K562 (cell line): ENCODE results near the gene FES. TPM values are rescaled to one million over a fixed set of nuclear protein-coding genes. Genes with fewer than 3 reads are reported as not detected.

Experiments
- ADNP ChIP-seq: fragments of 200-800 bp; sonication (Bioruptor generic); IDR thresholded peaks from 2 replicates; pipeline ENCODE4 v1.6.1; 2016; ENCODE audit warnings: missing genetic modification characterization, missing compliant biosample characterization
- FOXJ2 ChIP-seq: fragments of 200-800 bp; sonication (Bioruptor generic); IDR thresholded peaks from 2 replicates; pipeline ENCODE4 v1.6.1; 2016; ENCODE audit warnings: missing genetic modification characterization, missing compliant biosample characterization
- RERE ChIP-seq: sonication (generic); formaldehyde crosslinking; IDR thresholded peaks from 2 replicates; pipeline ENCODE4 v1.8.0; 2023; ENCODE audit warnings: missing genetic modification reagents, mild to moderate bottlenecking, borderline replicate concordance
- RFX5 ChIP-seq: IDR thresholded peaks from 2 replicates; pipeline ENCODE4 v1.6.1; 2011; ENCODE audit warnings: low read depth, mild to moderate bottlenecking, improper control_type of control experiment, low read length
- RHOXF2B ChIP-seq: fragments of 250-450 bp; sonication (Bioruptor Pico); conservative IDR thresholded peaks from 2 replicates; pipeline ENCODE4 v1.5.1; 2021
- SOX6 ChIP-seq: fragments of 450-650 bp; IDR thresholded peaks from 2 replicates; pipeline ENCODE4 v1.6.1; 2014; ENCODE audit warnings: mild to moderate bottlenecking
- ZNF140 ChIP-seq: fragments of 250-450 bp; sonication (Bioruptor Pico); IDR thresholded peaks from 2 replicates; pipeline ENCODE4 v1.8.0; 2021; ENCODE audit warnings: moderate library complexity, mild to moderate bottlenecking, inconsistent platforms
- polyA plus RNA-seq, 8 experiments: library from polyadenylated mRNA; depleted of rRNA in 4 of 8; stranded (reverse) in 5 of 8; unstranded in 3 of 8; fragments of >200 nt; fragmentation: Nextera tagmentation in 2 of 8; fragmentation: Illumina TruSeq in 1 of 8; extraction: Ambion mirVana in 2 of 8; extraction: Trizol in 1 of 8; gene quantifications; 2 replicates each; pipeline versions ENCODE4 v1.2.1 to v1.2.3, GENCODE V29; 2011 to 2014; ENCODE audit warnings: inconsistent platforms in 1 of 8, missing spikeins in 1 of 8
- total RNA-seq, 7 experiments: library from RNA; depleted of rRNA in 6 of 7; stranded (reverse); fragments of >200 nt in 6 of 7; fragmentation: Illumina TruSeq in 2 of 7; extraction: Trizol in 2 of 7; gene quantifications; 2 replicates each; pipeline versions ENCODE4 v1.2.1 to v1.2.3, GENCODE V29; 2011 to 2021; ENCODE audit warnings: low replicate concordance in 1 of 7
- TF ChIP-seq, protein P1 (sequence below), 3 experiments: fragments of 200-800 bp in 1 of 3; fragments of 250-450 bp in 1 of 3; fragments of 450-650 bp in 1 of 3; sonication (Bioruptor Pico) in 1 of 3; sonication (Bioruptor generic) in 1 of 3; formaldehyde crosslinking in 1 of 3; IDR thresholded peaks; 2 replicates each; pipeline versions ENCODE4 v1.6.1 to v1.8.0; 2016 to 2022; ENCODE audit warnings: mild to moderate bottlenecking in 2 of 3, missing genetic modification characterization in 2 of 3, missing compliant biosample characterization in 1 of 3, moderate library complexity in 1 of 3

FES gene
- total and polyA plus RNA-seq, 9 of the 15 experiments (the other 6 are each of a cell fraction or from before 2014, with no cell fraction given) = 0.38 to 2.6 (median 0.82) TPM

DNA sequence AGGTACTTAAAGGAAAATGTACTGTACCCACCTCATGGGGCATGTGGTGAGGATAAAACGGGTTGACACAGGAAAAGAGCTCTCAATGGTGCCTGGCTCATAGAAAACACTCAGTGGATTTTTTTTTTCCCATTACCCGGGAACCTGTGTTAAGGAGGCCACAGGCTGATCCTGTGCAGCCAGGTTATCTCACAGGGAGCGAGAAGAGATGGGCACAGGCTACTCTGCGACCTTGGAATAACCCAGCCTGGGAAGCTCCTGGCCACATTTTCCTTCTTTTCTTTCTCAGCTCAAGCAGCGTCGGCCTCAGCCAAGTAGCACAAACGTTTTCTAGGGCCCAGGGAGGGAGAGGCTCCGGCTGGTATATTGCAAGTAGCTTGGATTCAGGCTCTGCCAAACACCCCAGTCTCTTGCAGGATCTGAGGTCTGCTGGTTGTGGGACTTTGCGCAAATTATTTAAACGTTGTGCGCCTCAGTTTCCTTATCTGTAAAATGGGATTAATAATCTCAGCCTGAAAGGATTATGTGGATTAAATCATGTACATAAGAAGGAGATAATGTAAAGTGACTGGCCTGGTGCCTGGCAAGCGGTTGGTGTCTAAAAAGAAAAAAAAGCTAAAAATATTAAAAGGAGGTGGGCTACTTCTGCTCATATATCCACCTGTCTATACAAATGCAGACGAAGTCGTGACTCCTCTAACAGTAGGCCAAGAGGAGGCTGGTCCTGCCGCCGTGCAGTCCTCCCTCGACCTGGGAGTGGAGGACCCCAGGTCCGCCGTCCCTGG lies 13.8 kb upstream of the FES start (continued):
- TF ChIP-seq RERE (CRISPR knock-in tag) = no peak
- TF ChIP-seq SOX6 = no peak
- TF ChIP-seq ZNF140 = no peak
- no peak for TF ChIP-seq RHOXF2B (CRISPR knock-in tag)
- peak; percentile 72 for TF ChIP-seq ADNP (tag)
- 0 out of 2 replicates have a peak, but pooled peaks have one; percentile 31 for TF ChIP-seq FOXJ2 (tag)
- TF ChIP-seq RFX5 = no peak
- TF ChIP-seq, protein P1, sequence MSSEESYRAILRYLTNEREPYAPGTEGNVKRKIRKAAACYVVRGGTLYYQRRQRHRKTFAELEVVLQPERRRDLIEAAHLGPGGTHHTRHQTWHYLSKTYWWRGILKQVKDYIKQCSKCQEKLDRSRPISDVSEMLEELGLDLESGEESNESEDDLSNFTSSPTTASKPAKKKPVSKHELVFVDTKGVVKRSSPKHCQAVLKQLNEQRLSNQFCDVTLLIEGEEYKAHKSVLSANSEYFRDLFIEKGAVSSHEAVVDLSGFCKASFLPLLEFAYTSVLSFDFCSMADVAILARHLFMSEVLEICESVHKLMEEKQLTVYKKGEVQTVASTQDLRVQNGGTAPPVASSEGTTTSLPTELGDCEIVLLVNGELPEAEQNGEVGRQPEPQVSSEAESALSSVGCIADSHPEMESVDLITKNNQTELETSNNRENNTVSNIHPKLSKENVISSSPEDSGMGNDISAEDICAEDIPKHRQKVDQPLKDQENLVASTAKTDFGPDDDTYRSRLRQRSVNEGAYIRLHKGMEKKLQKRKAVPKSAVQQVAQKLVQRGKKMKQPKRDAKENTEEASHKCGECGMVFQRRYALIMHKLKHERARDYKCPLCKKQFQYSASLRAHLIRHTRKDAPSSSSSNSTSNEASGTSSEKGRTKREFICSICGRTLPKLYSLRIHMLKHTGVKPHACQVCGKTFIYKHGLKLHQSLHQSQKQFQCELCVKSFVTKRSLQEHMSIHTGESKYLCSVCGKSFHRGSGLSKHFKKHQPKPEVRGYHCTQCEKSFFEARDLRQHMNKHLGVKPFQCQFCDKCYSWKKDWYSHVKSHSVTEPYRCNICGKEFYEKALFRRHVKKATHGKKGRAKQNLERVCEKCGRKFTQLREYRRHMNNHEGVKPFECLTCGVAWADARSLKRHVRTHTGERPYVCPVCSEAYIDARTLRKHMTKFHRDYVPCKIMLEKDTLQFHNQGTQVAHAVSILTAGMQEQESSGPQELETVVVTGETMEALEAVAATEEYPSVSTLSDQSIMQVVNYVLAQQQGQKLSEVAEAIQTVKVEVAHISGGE (CRISPR knock-in tag; IDR thresholded peaks at IDR 0.05) = no peak
